OCI-LY3 (cell line): ENCODE measurements around the gene MYT1.

Experiments used
- H2AFZ ChIP-seq: fragments of 200-600, 300-600 bp; shearing (Covaris generic); 2 replicates; pipeline ENCODE4 v1.6.0; 2014; ENCODE audit warnings: antibody characterized with exemption, low read depth, low read length
- H3K27ac ChIP-seq: fragments of 200-600, 300-600 bp; sonication (generic); 2 replicates; pipeline ENCODE4 v1.5.1; 2014; ENCODE audit warnings: mild to moderate bottlenecking, low read length, moderate library complexity, mixed read lengths
- H3K27me3 ChIP-seq: fragments of 200-600, 300-600 bp; sonication (generic); 2 replicates; pipeline ENCODE4 v1.6.1; 2014; ENCODE audit warnings: low read depth, low read length, mixed read lengths
- H3K36me3 ChIP-seq: fragments of 200-600, 300-600 bp; sonication (generic); replicated peaks from 2 replicates; pipeline ENCODE3; 2014; ENCODE audit warnings: low read depth, low read length, mixed read lengths
- H3K4me1 ChIP-seq: fragments of 300-600, 200-600 bp; sonication (generic); 2 replicates; pipeline ENCODE4 v1.6.1; 2014; ENCODE audit warnings: low read length, mixed read lengths
- H3K4me2 ChIP-seq: fragments of 200-600, 300-600 bp; sonication (generic); 2 replicates; pipeline ENCODE4 v1.6.1; 2014; ENCODE audit warnings: low read length, mixed read lengths
- H3K4me3 ChIP-seq: fragments of 300-600, 200-600 bp; sonication (generic); 2 replicates; pipeline ENCODE4 v1.5.1; 2014; ENCODE audit warnings: antibody characterized with exemption, mild to moderate bottlenecking, low read length, moderate library complexity
- H3K79me2 ChIP-seq: fragments of 300-600, 200-600 bp; shearing (Covaris generic); 2 replicates; pipeline ENCODE4 v1.6.1; 2014; ENCODE audit warnings: mild to moderate bottlenecking, low read length, mixed read lengths
- H3K9ac ChIP-seq: fragments of 300-600, 200-600 bp; shearing (Covaris generic); 2 replicates; pipeline ENCODE4 v1.6.0; 2014; ENCODE audit warnings: mild to moderate bottlenecking, low read length, moderate library complexity
- H3K9me3 ChIP-seq: fragments of 200-600, 300-600 bp; shearing (Covaris generic); 2 replicates; pipeline ENCODE4 v1.6.1; 2014; ENCODE audit warnings: low read length, mixed read lengths; ENCODE audit not compliant: insufficient read depth
- H4K20me1 ChIP-seq: fragments of 200-600, 300-600 bp; sonication (generic); 2 replicates; pipeline ENCODE4 v1.6.1; 2016; ENCODE audit warnings: low read length, mixed read lengths; ENCODE audit not compliant: insufficient read depth
- CTCF ChIP-seq: fragments of 200-600, 300-600 bp; sonication (generic); IDR thresholded peaks from 2 replicates; pipeline ENCODE4 v1.5.1; 2014; ENCODE audit warnings: antibody characterized with exemption, low read length, low read depth
- EZH2phosphoT487 ChIP-seq: fragments of 200-600 bp; shearing (Covaris generic); IDR thresholded peaks from 2 replicates; pipeline ENCODE4 v1.6.1; 2018; ENCODE audit warnings: antibody characterized with exemption, mixed run types, low read depth

The MYT1 gene

GRCh38 chr20:64150756-64151632 lies 13.3 kb upstream of the MYT1 start:
- H3K4me3 ChIP-seq: no peak overlapping the region
- H3K79me2 ChIP-seq: no peaks in the 10 kb centered on the region
- H3K27me3 ChIP-seq: peaks cover 6% of the 10 kb centered on the region
- H3K9me3 ChIP-seq: no peaks in the 10 kb centered on the region
- no peaks in the 10 kb centered on the region for H3K4me1 ChIP-seq
- H3K36me3 ChIP-seq: no peaks in the 10 kb centered on the region
- no peak overlapping the region for H3K4me2 ChIP-seq
- no peak overlapping the region for H3K27ac ChIP-seq
- H4K20me1 ChIP-seq: no peaks in the 10 kb centered on the region
- H3K9ac ChIP-seq: no peak overlapping the region
- no peak overlapping the region for H2AFZ ChIP-seq
- no peak for TF ChIP-seq CTCF
- no peak for TF ChIP-seq EZH2phosphoT487

DNA sequence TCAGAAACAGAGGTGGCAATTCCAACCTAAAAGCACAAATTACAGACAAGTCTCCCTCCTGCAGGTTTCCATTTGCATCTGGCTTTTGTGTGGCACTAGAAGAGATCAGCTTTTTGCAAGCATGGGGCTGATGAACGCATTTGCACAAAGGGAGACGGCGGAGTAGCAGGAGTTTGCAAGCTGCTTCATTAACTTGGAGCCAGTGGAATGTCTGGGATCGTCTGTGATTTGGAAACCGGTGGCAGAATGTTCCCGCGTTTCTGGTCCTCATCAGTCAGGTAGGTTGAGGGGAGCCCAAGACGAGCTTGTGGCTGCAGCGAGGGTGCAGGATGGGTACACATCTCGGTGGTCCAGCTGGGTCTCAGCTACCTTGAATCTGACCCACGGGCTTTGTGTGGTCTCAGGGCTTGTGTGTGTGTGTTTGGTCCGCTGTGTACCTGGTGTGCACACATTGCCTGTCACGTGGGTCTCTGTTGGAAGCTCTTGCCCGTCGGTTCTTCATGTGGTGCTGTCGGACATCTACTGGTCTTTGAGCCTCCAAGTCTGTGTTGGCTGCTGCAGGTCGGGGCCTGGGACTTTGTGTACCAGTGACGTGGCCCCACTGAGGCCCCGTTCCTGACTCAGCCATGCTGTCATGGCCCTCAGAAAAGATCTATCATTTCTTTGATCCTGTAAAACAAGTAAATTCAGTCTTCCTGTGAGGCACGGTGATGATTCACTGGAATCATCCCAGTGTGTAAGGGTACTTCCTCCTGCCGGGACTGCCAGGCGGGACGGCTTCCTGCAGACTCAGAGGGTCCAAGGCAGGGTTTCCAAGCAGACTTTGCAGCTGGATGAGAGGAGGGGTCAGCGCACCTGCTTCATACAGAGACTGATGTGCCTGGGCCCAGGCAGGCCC lies 12.4 kb upstream of the MYT1 start:
- Histone ChIP-seq H3K27ac (no peak overlapping the region), H3K4me1 (no peaks in the 10 kb centered on the region), H3K36me3 (no peaks in the 10 kb centered on the region), H3K4me3 (no peak overlapping the region), H3K9ac (no peak overlapping the region), H4K20me1 (no peaks in the 10 kb centered on the region), H3K79me2 (no peaks in the 10 kb centered on the region), H3K4me2 (no peak overlapping the region), H3K27me3 (peaks cover 6% of the 10 kb centered on the region), H3K9me3 (no peaks in the 10 kb centered on the region), H2AFZ (no peak overlapping the region)
- no peak for TF ChIP-seq CTCF
- TF ChIP-seq EZH2phosphoT487: no peak

DNA sequence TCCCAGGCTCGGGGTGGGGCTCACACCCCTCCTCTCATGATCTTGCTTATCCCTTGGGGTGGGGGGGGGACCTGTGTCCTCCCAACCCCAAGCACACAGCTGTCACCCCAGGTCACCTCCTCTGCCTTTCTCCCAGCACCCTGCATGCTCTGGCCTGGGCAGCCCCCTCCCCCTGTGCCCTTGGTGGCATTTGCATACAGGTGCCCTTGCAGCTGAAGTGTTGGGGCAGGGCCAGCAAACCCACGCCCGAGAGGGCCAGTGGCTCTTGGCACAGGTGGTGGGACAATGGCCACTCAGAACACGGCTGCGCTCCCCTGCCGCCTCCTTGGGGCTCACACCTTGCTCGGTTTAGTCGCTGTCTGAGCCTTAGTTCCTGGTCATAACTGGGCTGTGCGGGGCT lies 11.3 kb upstream of the MYT1 start:
- TF ChIP-seq EZH2phosphoT487: no peak
- no peak for TF ChIP-seq CTCF
- no peak overlapping the region for H3K4me2 ChIP-seq
- H4K20me1 ChIP-seq: no peaks in the 10 kb centered on the region
- no peaks in the 10 kb centered on the region for H3K4me1 ChIP-seq
- no peak overlapping the region for H3K4me3 ChIP-seq
- no peak overlapping the region for H3K27ac ChIP-seq
- no peak overlapping the region for H2AFZ ChIP-seq
- H3K9ac ChIP-seq: no peak overlapping the region
- no peaks in the 10 kb centered on the region for H3K79me2 ChIP-seq
- peaks cover 4% of the 10 kb centered on the region for H3K27me3 ChIP-seq
- no peaks in the 10 kb centered on the region for H3K9me3 ChIP-seq
- H3K36me3 ChIP-seq: no peaks in the 10 kb centered on the region

GRCh38 chr20:64153410-64153809 lies 10.8 kb upstream of the MYT1 start:
- no peaks in the 10 kb centered on the region; the same call in 1 of the 2 replicates for H3K27me3 ChIP-seq
- no peaks in the 10 kb centered on the region for H3K36me3 ChIP-seq
- no peak overlapping the region for H3K9ac ChIP-seq
- H3K4me3 ChIP-seq: no peak overlapping the region
- no peak overlapping the region for H2AFZ ChIP-seq
- no peaks in the 10 kb centered on the region for H3K4me1 ChIP-seq
- no peak for TF ChIP-seq CTCF
- no peak for TF ChIP-seq EZH2phosphoT487
- no peak overlapping the region for H3K27ac ChIP-seq
- no peaks in the 10 kb centered on the region for H3K9me3 ChIP-seq
- no peak overlapping the region for H3K4me2 ChIP-seq
- H4K20me1 ChIP-seq: no peaks in the 10 kb centered on the region
- H3K79me2 ChIP-seq: no peaks in the 10 kb centered on the region
